OCI-M2 (cell line): ENCODE measurements around the gene CCDC175.

Source experiments
- DNase-seq: peaks from one replicate; lab custom pipeline; 2025; ENCODE audit not compliant: unreplicated experiment; lab: John Stamatoyannopoulos, UW

The CCDC175 gene

GRCh38 chr14:59541731-59542130 lies 34.9 kb downstream of the CCDC175 start:
- DNase-seq = no peak

GRCh38 chr14:59540852-59541251 lies 35.8 kb downstream of the CCDC175 start:
- no peak for DNase-seq

- no peak for DNase-seq
These were observed 37.7 kb downstream of the CCDC175 start for GRCh38 chr14:59538936-59539335.

- no peak for DNase-seq
These were observed 39.1 kb downstream of the CCDC175 start for GRCh38 chr14:59537476-59537875.

- DNase-seq = no peak
These were observed 42.1 kb downstream of the CCDC175 start for GRCh38 chr14:59534361-59534987.

GRCh38 chr14:59532419-59532818 lies 44.2 kb downstream of the CCDC175 start:
- DNase-seq = no peak

- DNase-seq = no peak
These were observed 46.3 kb downstream of the CCDC175 start for GRCh38 chr14:59530349-59530748.

GRCh38 chr14:59529189-59529588 lies 47.4 kb downstream of the CCDC175 start:
- no peak for DNase-seq

- no peak for DNase-seq
These were observed 56.4 kb downstream of the CCDC175 start for GRCh38 chr14:59520224-59520623.

- no peak for DNase-seq
These were observed 64.6 kb downstream of the CCDC175 start for GRCh38 chr14:59511916-59512575.

GRCh38 chr14:59510966-59511365 lies 65.6 kb downstream of the CCDC175 start:
- DNase-seq = no peak

GRCh38 chr14:59510001-59510400 lies 66.6 kb downstream of the CCDC175 start:
- DNase-seq = no peak

- DNase-seq = no peak
These were observed 67.5 kb downstream of the CCDC175 start for GRCh38 chr14:59509101-59509500.

- no peak for DNase-seq
These were observed 68.9 kb downstream of the CCDC175 start for GRCh38 chr14:59507752-59508103.

- DNase-seq = peak; percentile 70
These were observed 69.4 kb downstream of the CCDC175 start for GRCh38 chr14:59507063-59507751.

GRCh38 chr14:59503256-59503655 lies 73.4 kb downstream of the CCDC175 start:
- no peak for DNase-seq

- no peak for DNase-seq
These were observed 75.9 kb downstream of the CCDC175 start for GRCh38 chr14:59500732-59501131.

- no peak for DNase-seq
These were observed 84.2 kb downstream of the CCDC175 start for GRCh38 chr14:59492384-59492783.

- DNase-seq = no peak
These were observed 85.9 kb downstream of the CCDC175 start for GRCh38 chr14:59490756-59491155.

- DNase-seq = no peak
These were observed 91.9 kb downstream of the CCDC175 start for GRCh38 chr14:59484639-59485175.

GRCh38 chr14:59483819-59484638 lies 92.6 kb downstream of the CCDC175 start, which contains the start of the genes JKAMP and L3HYPDH:
TSS of gene JKAMP (plus strand) at chr14:59484517. CDS start at chr14:59484590, 73 bp downstream.
TSS of gene L3HYPDH (minus strand) at chr14:59484408. CDS start at chr14:59484316, 92 bp downstream.
- DNase-seq = peak; percentile 70
